Uterus (tissue), 4 donors: ENCODE data around the gene GSG1L. TPM values are rescaled to one million over a fixed set of nuclear protein-coding genes. Genes with fewer than 3 reads are reported as not detected.

Experiments used
- DNase-seq, 2 donors: peaks; one replicate each; pipeline ENCODE4 v3.0.0-alpha.2; 2019 to 2020
- H3K27ac ChIP-seq, 2 donors: fragments of 200-600 bp; sonication (generic); 1 replicate in 1 of 2; 2 replicates in 1 of 2; pipeline ENCODE4 v1.5.1; 2016 to 2018
- H3K27me3 ChIP-seq, 2 donors: fragments of 200-600 bp; sonication (generic); one replicate each; pipeline ENCODE4 v1.5.1; 2018 to 2019; ENCODE audit warnings: control low read depth in 1 of 2
- H3K36me3 ChIP-seq, 2 donors: fragments of 200-600 bp; sonication (generic); one replicate each; pipeline ENCODE4 v1.5.1; 2019; ENCODE audit warnings: control low read depth in 1 of 2
- H3K4me1 ChIP-seq, 2 donors: fragments of 200-600 bp; sonication (generic); one replicate each; pipeline ENCODE4 v1.5.1; 2018 to 2019; ENCODE audit warnings: control low read depth in 1 of 2
- H3K4me3 ChIP-seq, 2 donors: fragments of 200-600 bp; sonication (generic); 1 replicate in 1 of 2; 2 replicates in 1 of 2; pipeline ENCODE4 v1.5.1; 2018 to 2019; ENCODE audit warnings: mild to moderate bottlenecking in 1 of 2
- H3K9me3 ChIP-seq, 2 donors: fragments of 200-600 bp; sonication (generic); one replicate each; pipeline ENCODE4 v1.5.1; 2019; ENCODE audit warnings: control low read depth in 1 of 2
- POLR2A ChIP-seq, 2 donors: fragments of 450-650 bp; IDR thresholded peaks; one replicate each; pipeline ENCODE4 v1.6.1; 2016; ENCODE audit warnings: antibody characterized with exemption in 2 of 2, mild to moderate bottlenecking in 1 of 2, moderate library complexity in 1 of 2
- intact Hi-C: fragments of 100-400 bp; cut with DNase I; formaldehyde crosslinking; loops from one replicate; pipeline ENCODE4 v1.15.1; 2023; ENCODE audit warnings: low total_unique reads
- total RNA-seq, 4 donors: library from RNA; depleted of rRNA in 3 of 4; stranded (reverse); fragments of >200 nt in 3 of 4; gene quantifications; one replicate each; pipeline versions ENCODE4 v1.1.0 to v1.2.4, GENCODE V29; 2014 to 2023
- TF ChIP-seq, protein P1 (sequence below), 4 experiments: fragments of 200-600 bp in 2 of 4; fragments of 450-650 bp in 2 of 4; sonication (generic) in 2 of 4; IDR thresholded peaks; one replicate each; pipeline ENCODE4 v1.5.1; 2016 to 2019; ENCODE audit warnings: antibody characterized with exemption in 4 of 4, mild to moderate bottlenecking in 2 of 4, moderate library complexity in 1 of 4
- donor health status: DM: yes; HTN: yes; CAD: no.

GSG1L gene
- total RNA-seq, 4 donors from 2014 or later, result 0.24 to 0.35 TPM; not detected in 2

DNA sequence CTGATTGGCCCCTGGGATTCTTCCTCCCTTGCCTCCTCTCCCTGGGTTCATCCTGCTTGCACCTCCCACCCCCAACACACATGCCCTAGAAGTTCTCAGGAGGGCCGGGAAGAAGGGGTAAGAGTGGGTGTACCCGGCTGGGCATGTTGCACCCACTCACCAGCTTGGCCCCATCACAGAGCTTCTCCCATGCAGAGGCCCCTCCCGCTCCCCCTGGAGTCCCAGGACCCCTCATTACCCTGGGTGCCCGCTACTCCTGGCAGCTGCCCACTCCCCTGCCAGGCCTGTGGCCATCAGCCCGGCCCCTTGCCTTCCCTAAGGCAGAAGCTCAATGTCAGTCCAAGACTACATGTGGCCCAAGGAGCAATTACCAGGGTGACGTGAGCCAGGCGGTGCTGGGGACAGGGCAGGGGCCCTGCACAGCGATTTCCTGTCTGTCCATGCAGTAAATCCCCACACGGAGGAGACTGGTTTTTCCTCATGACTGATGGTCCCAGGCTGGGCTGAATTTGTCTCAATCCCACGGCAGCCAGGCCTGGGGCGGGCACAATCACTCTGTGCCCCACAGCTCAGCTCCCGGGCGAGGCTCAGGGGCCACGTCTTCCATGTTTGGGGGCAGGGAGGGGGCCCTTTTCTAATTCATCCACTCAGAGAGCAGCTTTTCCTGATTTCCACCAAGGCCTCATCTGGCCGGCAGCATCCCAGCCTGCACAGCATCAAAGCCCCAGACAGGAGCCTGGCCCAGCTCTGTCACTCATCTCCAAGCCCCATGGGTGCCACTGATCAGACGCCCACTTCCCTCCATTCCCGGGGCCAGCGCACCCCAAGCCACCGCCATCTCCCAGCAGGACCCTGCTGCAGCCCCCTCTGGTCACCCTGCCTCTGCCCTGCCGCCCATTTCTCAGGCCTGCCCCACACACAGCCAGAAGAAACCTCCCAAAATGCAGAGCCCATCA, 278.9 kb downstream of the GSG1L start:
- no peaks in the 10 kb centered on the region for H3K27me3 ChIP-seq

DNA sequence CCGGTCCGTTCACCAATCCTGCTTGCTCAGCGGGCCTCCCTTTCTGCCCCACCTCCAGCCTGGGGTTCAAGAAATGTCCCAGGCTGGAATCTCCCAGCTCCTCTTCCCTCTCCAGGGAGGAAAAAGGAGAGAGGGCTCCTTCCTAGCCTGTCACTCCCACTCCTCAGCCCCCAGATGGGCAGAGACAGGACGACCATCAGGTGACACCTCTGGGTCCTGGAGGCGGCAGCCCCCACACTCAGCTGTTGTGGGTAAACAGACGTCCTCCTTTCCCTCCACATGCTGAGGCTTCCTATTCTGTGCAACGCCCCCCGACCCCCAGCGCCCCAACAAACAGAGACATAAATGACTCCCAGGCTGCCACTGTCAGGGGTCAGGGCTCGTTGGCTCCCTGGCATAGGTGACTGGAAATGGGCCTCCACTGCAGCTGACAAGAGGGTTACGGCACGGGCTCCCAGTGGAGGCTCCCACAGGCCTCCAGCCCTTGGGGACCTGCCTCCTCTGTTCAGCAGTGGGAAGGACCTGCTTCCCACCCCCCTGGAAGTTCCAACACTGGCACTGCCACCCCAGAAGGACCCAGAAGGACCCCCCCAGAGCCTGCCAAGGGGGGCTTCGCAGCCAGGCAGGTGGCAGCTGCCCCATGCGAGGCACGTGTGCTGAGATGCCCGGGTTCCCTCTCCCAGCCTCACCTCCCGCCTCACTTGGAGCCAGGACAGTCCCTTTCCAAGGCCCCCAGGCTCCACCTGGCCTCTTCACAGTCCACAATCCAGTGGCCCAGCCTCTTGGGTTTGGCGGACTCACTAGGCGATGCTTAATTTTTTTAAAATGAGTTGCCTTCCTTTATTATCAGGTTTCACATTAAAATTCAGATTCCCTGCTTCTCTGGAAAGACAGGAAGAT, 281.3 kb downstream of the GSG1L start:
- no peak overlapping the region for H3K4me3 ChIP-seq
- H3K36me3 ChIP-seq, result no peaks in the 10 kb centered on the region
- H3K27ac ChIP-seq, result no peak overlapping the region
- no peaks in the 10 kb centered on the region for H3K4me1 ChIP-seq
- intact Hi-C loops, result no loop called here
- no peaks in the 10 kb centered on the region for H3K27me3 ChIP-seq
- no peaks in the 10 kb centered on the region for H3K9me3 ChIP-seq
- no peak for TF ChIP-seq POLR2A (IDR thresholded peaks at IDR 0.05)
- TF ChIP-seq, protein P1, sequence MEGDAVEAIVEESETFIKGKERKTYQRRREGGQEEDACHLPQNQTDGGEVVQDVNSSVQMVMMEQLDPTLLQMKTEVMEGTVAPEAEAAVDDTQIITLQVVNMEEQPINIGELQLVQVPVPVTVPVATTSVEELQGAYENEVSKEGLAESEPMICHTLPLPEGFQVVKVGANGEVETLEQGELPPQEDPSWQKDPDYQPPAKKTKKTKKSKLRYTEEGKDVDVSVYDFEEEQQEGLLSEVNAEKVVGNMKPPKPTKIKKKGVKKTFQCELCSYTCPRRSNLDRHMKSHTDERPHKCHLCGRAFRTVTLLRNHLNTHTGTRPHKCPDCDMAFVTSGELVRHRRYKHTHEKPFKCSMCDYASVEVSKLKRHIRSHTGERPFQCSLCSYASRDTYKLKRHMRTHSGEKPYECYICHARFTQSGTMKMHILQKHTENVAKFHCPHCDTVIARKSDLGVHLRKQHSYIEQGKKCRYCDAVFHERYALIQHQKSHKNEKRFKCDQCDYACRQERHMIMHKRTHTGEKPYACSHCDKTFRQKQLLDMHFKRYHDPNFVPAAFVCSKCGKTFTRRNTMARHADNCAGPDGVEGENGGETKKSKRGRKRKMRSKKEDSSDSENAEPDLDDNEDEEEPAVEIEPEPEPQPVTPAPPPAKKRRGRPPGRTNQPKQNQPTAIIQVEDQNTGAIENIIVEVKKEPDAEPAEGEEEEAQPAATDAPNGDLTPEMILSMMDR (IDR thresholded peaks at IDR 0.05), result no peak
- DNase-seq, result no peak

More for the DNA sequence above, 278.9 kb downstream of the GSG1L start:
- H3K36me3 ChIP-seq, result no peaks in the 10 kb centered on the region
- DNase-seq, result no peak
- no peaks in the 10 kb centered on the region for H3K4me1 ChIP-seq
- no peak overlapping the region for H3K4me3 ChIP-seq
- no peak for TF ChIP-seq POLR2A (IDR thresholded peaks at IDR 0.05)
- TF ChIP-seq, protein P1 (IDR thresholded peaks at IDR 0.05), result no peak
- H3K9me3 ChIP-seq, result no peaks in the 10 kb centered on the region
- H3K27ac ChIP-seq, result no peak overlapping the region
- intact Hi-C loops, result no loop called here

DNA sequence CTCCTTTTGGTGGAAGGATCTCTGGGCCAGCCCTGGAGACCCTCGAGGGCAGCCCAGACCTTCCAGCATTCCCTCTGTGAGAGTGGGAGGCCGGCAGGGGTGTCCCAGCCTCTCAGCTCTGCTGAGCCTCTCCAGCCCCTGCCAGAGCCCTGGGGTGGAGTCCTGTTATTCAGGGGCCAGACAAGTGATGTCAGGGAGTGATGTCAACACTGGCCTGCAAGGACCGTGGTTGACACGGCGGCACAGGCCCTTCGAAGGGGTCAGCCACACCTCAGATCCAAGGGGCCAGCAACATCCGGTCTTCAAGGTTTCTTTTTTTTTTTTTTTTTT, 282.4 kb downstream of the GSG1L start:
- Histone ChIP-seq H3K9me3 (no peaks in the 10 kb centered on the region), H3K4me3 (no peak overlapping the region), H3K27ac (no peak overlapping the region), H3K27me3 (no peaks in the 10 kb centered on the region), H3K4me1 (no peaks in the 10 kb centered on the region), H3K36me3 (no peaks in the 10 kb centered on the region)
- no peak for DNase-seq
- intact Hi-C loops, result no loop called here
- TF ChIP-seq POLR2A (IDR thresholded peaks at IDR 0.05), result no peak
- TF ChIP-seq, protein P1 (IDR thresholded peaks at IDR 0.05), result no peak

DNA sequence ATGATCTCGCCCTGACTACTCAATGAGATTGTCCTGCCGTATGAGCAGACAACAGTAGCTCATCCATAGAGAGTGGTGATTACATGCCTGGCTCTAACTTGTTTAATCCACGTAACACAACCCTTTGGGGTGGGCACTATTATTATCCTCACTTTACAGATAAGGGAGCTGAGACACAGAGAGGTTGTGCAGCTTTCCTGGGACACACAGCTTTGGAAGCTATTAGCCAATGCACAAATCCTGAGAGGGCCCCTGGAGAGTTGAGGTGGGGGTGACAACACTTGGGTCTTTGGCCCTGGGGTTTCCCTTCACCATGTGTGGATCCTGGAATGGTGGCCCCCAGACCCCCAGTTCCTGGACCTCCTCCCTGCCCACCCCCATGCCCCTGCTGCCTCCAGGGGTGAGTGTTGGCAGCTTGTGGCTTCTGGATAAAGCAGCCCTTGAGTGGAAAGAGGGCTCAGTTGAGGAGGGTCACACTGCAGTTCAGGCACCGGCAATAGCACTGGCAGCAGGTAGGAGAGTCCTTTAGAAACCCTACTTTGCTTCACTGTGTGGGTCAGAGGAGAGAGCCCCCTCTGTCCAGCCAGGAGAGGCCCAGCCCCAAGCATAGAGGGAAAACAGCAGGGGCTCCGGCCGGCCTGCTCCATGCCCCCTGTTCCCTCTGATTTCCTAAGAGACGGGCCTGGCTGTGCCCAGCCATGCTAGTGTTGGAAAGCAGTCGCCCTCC, 282.9 kb downstream of the GSG1L start:
- H3K4me1 ChIP-seq, result no peaks in the 10 kb centered on the region
- H3K36me3 ChIP-seq, result no peaks in the 10 kb centered on the region
- TF ChIP-seq POLR2A (IDR thresholded peaks at IDR 0.05), result no peak
- TF ChIP-seq, protein P1 (IDR thresholded peaks at IDR 0.05), result no peak
- intact Hi-C loops, result no loop called here
- no peak overlapping the region for H3K27ac ChIP-seq
- no peak for DNase-seq
- H3K27me3 ChIP-seq, result no peaks in the 10 kb centered on the region
- H3K9me3 ChIP-seq, result no peaks in the 10 kb centered on the region
- no peak overlapping the region for H3K4me3 ChIP-seq
